Calu3 (cell line): ENCODE results near the gene QRICH2. TPM values are rescaled to one million over a fixed set of nuclear protein-coding genes. Genes with fewer than 3 reads are reported as not detected.

Experiments
- BruUV-seq: library from RNA; stranded (reverse); fragments of 400-500 nt; replicated peaks from 2 replicates; lab custom pipeline; 2021; lab: Mats Ljungman, UMichigan
- CTCF ChIA-PET: fragments of 300-600 bp; sonication (Branson Sonifier 250); formaldehyde crosslinking; loops from one replicate; lab custom pipeline; 2022; ENCODE audit warnings: antibody characterized with exemption; lab: Charles Lee
- DNase-seq: peaks from one replicate; pipeline ENCODE4 v3.0.0; 2022
- H3K27ac Mint-ChIP-seq: one replicate; pipeline ENCODE4 v1.8.0; 2022; ENCODE audit warnings: mixed read lengths; ENCODE audit not compliant: unreplicated experiment
- H3K27me3 Mint-ChIP-seq: one replicate; pipeline ENCODE4 v1.8.0; 2022; ENCODE audit warnings: mixed read lengths; ENCODE audit not compliant: unreplicated experiment
- H3K36me3 Mint-ChIP-seq: one replicate; pipeline ENCODE4 v1.8.0; 2022; ENCODE audit warnings: mild to moderate bottlenecking, moderate library complexity, mixed read lengths; ENCODE audit not compliant: insufficient read depth, unreplicated experiment
- H3K4me1 Mint-ChIP-seq: one replicate; pipeline ENCODE4 v1.8.0; 2022; ENCODE audit warnings: mild to moderate bottlenecking, low read depth, mixed read lengths; ENCODE audit not compliant: unreplicated experiment
- H3K4me3 Mint-ChIP-seq: one replicate; pipeline ENCODE4 v1.8.0; 2022; ENCODE audit warnings: mild to moderate bottlenecking, low read depth, moderate library complexity, mixed read lengths; ENCODE audit not compliant: unreplicated experiment
- H3K9me3 Mint-ChIP-seq: one replicate; pipeline ENCODE4 v1.8.0; 2022; ENCODE audit warnings: low read depth, mixed read lengths; ENCODE audit not compliant: unreplicated experiment
- CTCF ChIP-seq: fragments of 200-600 bp; IDR thresholded peaks from one replicate; pipeline ENCODE4 v1.8.0; 2022; ENCODE audit warnings: antibody characterized with exemption; ENCODE audit not compliant: unreplicated experiment
- intact Hi-C: fragments of 100-400 bp; cut with micrococcal nuclease; formaldehyde crosslinking; loops from one replicate; pipeline ENCODE4 v1.10.0; 2022; ENCODE audit not compliant: unreplicated experiment
- total RNA-seq: library from RNA; stranded (reverse); gene quantifications from 2 replicates; pipeline ENCODE4 v1.2.3, GENCODE V29; 2022

QRICH2 gene
- total RNA-seq, 1 experiment from 2014 or later = 3.0 TPM

- CTCF ChIA-PET = interaction anchor here (0.5 to 1.5 kb wide), 4 partner anchors 26 to 94 kb away, joined by 3 to 8 read pairs (median 4); no protein-coding TSS in a partner anchor
- no peaks in the 10 kb centered on the region for H3K27me3 Mint-ChIP-seq
- H3K4me1 Mint-ChIP-seq = peaks cover 10% of the 10 kb centered on the region
- no peak overlapping the region for H3K27ac Mint-ChIP-seq
- no peak for TF ChIP-seq CTCF
- no TSS peak for BruUV-seq
- no peak overlapping the region for H3K4me3 Mint-ChIP-seq
- H3K36me3 Mint-ChIP-seq = peaks cover 11% of the 10 kb centered on the region
- DNase-seq = no peak
- intact Hi-C loops = loop anchor here (5.0 kb wide), 1 partner anchor 93 kb away; no protein-coding TSS in a partner anchor
- no peaks in the 10 kb centered on the region for H3K9me3 Mint-ChIP-seq
Observed at GRCh38 chr17:76304226-76305134, 3.6 kb downstream of the QRICH2 start.

- BruUV-seq = no TSS peak
- H3K4me1 Mint-ChIP-seq = no peaks in the 10 kb centered on the region
- H3K27me3 Mint-ChIP-seq = no peaks in the 10 kb centered on the region
- intact Hi-C loops = no loop called here
- no peaks in the 10 kb centered on the region for H3K36me3 Mint-ChIP-seq
- no peak overlapping the region for H3K27ac Mint-ChIP-seq
- DNase-seq = no peak
- no peak overlapping the region for H3K4me3 Mint-ChIP-seq
- CTCF ChIA-PET = no interaction called here
- no peak for TF ChIP-seq CTCF
- no peaks in the 10 kb centered on the region for H3K9me3 Mint-ChIP-seq
Observed at GRCh38 chr17:76297436-76297835, 10.6 kb downstream of the QRICH2 start.

- Mint-ChIP-seq H3K9me3 (no peaks in the 10 kb centered on the region), H3K4me3 (no peak overlapping the region), H3K27me3 (no peaks in the 10 kb centered on the region), H3K27ac (no peak overlapping the region), H3K4me1 (no peaks in the 10 kb centered on the region), H3K36me3 (no peaks in the 10 kb centered on the region)
- BruUV-seq = no TSS peak
- CTCF ChIA-PET = no interaction called here
- DNase-seq = no peak
- no peak for TF ChIP-seq CTCF
- intact Hi-C loops = no loop called here
Observed at GRCh38 chr17:76296889-76297288, 11.2 kb downstream of the QRICH2 start.

- Mint-ChIP-seq H3K36me3 (no peaks in the 10 kb centered on the region), H3K27ac (no peak overlapping the region), H3K27me3 (no peaks in the 10 kb centered on the region), H3K9me3 (no peaks in the 10 kb centered on the region), H3K4me1 (no peaks in the 10 kb centered on the region), H3K4me3 (no peak overlapping the region)
- DNase-seq = no peak
- no TSS peak for BruUV-seq
- TF ChIP-seq CTCF = no peak
- intact Hi-C loops = no loop called here
- CTCF ChIA-PET = no interaction called here
Observed at GRCh38 chr17:76296186-76296585, 11.9 kb downstream of the QRICH2 start.
